ENCODE data around the gene C1orf50. TPM values are rescaled to one million over a fixed set of nuclear protein-coding genes. Genes with fewer than 3 reads are reported as not detected.

Gene C1orf50
- total RNA-seq, 1 donor from 2014 or later, result 6.1 TPM

GRCh38 chr1:42820813-42821212 lies 53.8 kb downstream of the C1orf50 start:
- ATAC-seq (no peak), DNase-seq (no peak)
- Histone ChIP-seq H3K36me3 (no peaks in the 10 kb centered on the region), H3K9me3 (no peaks in the 10 kb centered on the region), H3K27me3 (no peaks in the 10 kb centered on the region), H3K4me1 (peaks cover 21% of the 10 kb centered on the region), H3K4me3 (no peak overlapping the region), H3K27ac (no peak overlapping the region)
- no peak for TF ChIP-seq CTCF (IDR thresholded peaks at IDR 0.05)
- intact Hi-C loops (cut with DNase I), result no loop called here

- ATAC-seq, result no peak
- no peak for DNase-seq
- intact Hi-C loops (cut with DNase I), result no loop called here
- peaks cover 13% of the 10 kb centered on the region for H3K4me1 ChIP-seq
- no peaks in the 10 kb centered on the region for H3K9me3 ChIP-seq
- no peaks in the 10 kb centered on the region for H3K36me3 ChIP-seq
- no peak overlapping the region for H3K27ac ChIP-seq
- TF ChIP-seq CTCF (IDR thresholded peaks at IDR 0.05), result no peak
- H3K27me3 ChIP-seq, result no peaks in the 10 kb centered on the region
- no peak overlapping the region for H3K4me3 ChIP-seq
These were observed 54.6 kb downstream of the C1orf50 start for GRCh38 chr1:42821690-42822089.

- no peak overlapping the region for H3K27ac ChIP-seq
- no peak overlapping the region for H3K4me3 ChIP-seq
- ATAC-seq, result no peak
- no peaks in the 10 kb centered on the region for H3K36me3 ChIP-seq
- peaks cover 8% of the 10 kb centered on the region for H3K4me1 ChIP-seq
- no peaks in the 10 kb centered on the region for H3K27me3 ChIP-seq
- TF ChIP-seq CTCF (IDR thresholded peaks at IDR 0.05), result no peak
- intact Hi-C loops (cut with DNase I), result no loop called here
- DNase-seq, result no peak
- H3K9me3 ChIP-seq, result no peaks in the 10 kb centered on the region
These were observed 55.8 kb downstream of the C1orf50 start for GRCh38 chr1:42822800-42823392.

GRCh38 chr1:42824481-42825035 lies 57.5 kb downstream of the C1orf50 start:
- no peak for DNase-seq
- Histone ChIP-seq H3K9me3 (no peaks in the 10 kb centered on the region), H3K27ac (no peak overlapping the region), H3K36me3 (no peaks in the 10 kb centered on the region), H3K4me3 (no peak overlapping the region), H3K4me1 (peaks cover 5% of the 10 kb centered on the region), H3K27me3 (no peaks in the 10 kb centered on the region)
- no peak for TF ChIP-seq CTCF (IDR thresholded peaks at IDR 0.05)
- no peak for ATAC-seq
- intact Hi-C loops (cut with DNase I), result no loop called here

GRCh38 chr1:42825036-42825851 lies 58.2 kb downstream of the C1orf50 start:
- no peak for DNase-seq
- intact Hi-C loops (cut with DNase I), result no loop called here
- peaks cover 5% of the 10 kb centered on the region for H3K36me3 ChIP-seq
- no peak for TF ChIP-seq CTCF (IDR thresholded peaks at IDR 0.05)
- H3K27ac ChIP-seq, result no peak overlapping the region
- no peak for ATAC-seq
- peaks cover 5% of the 10 kb centered on the region for H3K4me1 ChIP-seq
- H3K27me3 ChIP-seq, result no peaks in the 10 kb centered on the region
- no peak overlapping the region for H3K4me3 ChIP-seq
- no peaks in the 10 kb centered on the region for H3K9me3 ChIP-seq

Other genes with a start within 250 kb of the C1orf50 start
- 20.0 TPM for gene PPIH, start 108.8 kb upstream of the C1orf50 start, total RNA-seq
- 478 TPM for gene YBX1, start 84.8 kb upstream of the C1orf50 start, total RNA-seq
- gene CLDN19, start 27.0 kb upstream of the C1orf50 start, total RNA-seq, result not detected
- 22.3 TPM for gene P3H1, start 221 bp upstream of the C1orf50 start, total RNA-seq
- gene TMEM269, start 17.7 kb downstream of the C1orf50 start, total RNA-seq, result not detected
- gene ERMAP, start 49.9 kb downstream of the C1orf50 start, total RNA-seq, result 18.2 TPM
- 19.4 TPM for gene SVBP, start 50.1 kb downstream of the C1orf50 start, total RNA-seq
- gene ZNF691, start 79.4 kb downstream of the C1orf50 start, total RNA-seq, result 8.2 TPM
- 12.9 TPM for gene SLC2A1, start 191.6 kb downstream of the C1orf50 start, total RNA-seq